Inflammatory macrophage (primary cell): ENCODE data around the gene PNKD.

Experiments used
- DNase-seq, 2 donors: peaks; one replicate each; pipeline ENCODE4 v3.0.0-alpha.2; 2020 to 2022

Gene PNKD

DNA sequence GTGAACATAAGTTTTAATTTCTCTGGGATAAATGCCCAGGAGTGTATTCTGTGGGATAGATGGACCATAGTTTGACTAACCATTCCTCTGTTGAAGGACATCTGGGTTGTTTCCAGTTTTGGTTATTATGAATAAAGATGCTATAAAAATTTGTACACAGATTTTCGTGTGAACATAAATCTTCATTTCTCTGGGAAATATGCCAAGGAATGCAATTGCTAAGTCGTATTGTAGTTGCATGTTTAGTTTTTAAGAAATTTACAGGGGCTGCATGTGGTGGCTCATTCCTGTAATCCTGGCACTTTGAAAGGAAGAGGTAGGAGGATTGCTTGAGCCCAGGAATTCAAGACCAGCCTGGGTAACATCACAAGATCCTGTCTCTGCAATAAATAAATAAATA, 104.9 kb downstream of the PNKD start:
- peak in 1 of 2 donors; percentile 38 for DNase-seq

DNA sequence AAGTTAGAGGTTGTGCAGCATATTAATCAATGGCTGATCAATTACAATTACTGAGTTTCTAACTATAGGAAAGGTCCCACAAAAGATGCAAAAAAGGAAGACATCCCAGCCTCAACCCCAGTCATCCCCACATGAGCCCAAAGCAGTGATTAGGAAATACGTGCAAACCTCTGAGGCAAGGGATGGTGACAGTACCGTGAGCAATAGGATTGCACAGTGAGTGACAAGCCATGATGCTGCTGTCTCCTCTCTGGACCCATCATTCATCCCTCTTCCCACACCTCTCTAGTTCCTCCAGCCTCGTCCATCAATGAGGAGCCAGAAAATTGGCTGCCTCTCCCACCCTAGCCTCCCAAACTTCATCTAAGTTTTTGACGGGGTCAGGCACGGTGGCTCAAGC, 107.7 kb downstream of the PNKD start:
- DNase-seq: peak; percentile 95

DNA sequence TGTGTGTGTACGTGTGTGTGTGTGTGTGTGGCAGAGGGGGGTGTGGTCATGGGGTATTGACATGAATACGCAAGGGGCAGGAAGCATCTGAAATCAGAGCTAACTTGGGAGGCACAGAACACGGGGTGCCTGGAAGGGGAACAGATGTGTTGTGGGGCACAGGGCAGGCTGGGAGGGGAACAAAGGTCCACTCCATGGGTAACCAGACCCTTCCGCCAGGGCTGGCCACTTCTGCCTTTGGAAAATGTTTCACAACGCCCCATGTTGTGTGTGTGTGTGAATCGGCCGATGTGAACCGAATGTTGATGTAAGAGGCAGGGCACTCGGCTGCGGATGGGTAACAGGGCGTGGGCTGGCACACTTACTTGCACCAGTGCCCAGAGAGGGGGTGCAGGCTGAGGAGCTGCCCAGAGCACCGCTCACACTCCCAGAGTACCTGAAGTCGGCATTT, 111.6 kb downstream of the PNKD start, which contains the start of gene SLC11A1:
Gene SLC11A1, plus strand, starts transcription at position 358 of the 451 bp plus-strand sequence. CDS start 96 bp downstream, outside the sequence.
- DNase-seq: peak; percentile 98 to 99

DNA sequence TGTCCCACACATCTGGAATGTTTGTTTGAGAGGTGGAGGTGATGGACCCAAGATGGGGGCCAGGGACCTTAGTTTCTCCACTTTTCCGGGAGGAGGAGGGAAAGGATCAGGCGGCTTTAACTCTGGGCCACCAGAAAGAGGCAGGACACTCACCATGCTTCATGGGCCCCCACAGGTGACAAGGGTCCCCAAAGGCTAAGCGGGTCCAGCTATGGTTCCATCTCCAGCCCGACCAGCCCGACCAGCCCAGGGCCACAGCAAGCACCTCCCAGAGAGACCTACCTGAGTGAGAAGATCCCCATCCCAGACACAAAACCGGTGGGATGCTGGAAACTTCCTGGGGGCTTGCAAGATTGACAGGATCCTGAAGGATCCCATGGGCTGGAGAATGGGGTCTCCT, 112.5 kb downstream of the PNKD start:
- DNase-seq: peak in 1 of 2 donors; percentile 1

DNA sequence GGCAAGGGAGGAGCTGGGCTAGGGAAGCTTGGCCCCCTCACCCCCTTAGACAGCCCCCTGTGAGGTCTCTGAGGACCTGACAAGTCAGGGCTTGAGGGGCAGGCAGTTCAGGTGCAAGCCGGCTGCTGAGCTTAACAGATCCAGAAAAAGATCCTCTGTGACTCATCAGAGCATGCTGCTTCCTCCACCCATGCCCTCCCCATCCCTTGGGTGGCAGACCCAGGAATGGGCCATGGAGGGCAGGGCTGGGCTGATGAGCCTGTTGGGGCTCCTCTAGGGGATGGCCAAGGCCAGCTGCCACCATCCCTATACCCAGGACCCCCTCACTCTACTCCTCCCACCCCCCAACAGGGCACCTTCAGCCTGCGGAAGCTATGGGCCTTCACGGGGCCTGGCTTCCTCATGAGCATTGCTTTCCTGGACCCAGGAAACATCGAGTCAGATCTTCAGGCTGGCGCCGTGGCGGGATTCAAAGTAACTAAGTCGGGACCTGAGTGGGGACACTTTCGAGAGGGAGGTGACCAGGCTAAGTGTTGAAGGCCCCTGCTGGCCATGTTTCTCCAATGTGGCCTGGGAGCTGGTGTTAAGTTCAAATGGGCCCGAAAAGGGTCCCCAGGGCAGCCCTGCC, 113.7 kb downstream of the PNKD start:
- peak; percentile 45 to 72 for DNase-seq

DNA sequence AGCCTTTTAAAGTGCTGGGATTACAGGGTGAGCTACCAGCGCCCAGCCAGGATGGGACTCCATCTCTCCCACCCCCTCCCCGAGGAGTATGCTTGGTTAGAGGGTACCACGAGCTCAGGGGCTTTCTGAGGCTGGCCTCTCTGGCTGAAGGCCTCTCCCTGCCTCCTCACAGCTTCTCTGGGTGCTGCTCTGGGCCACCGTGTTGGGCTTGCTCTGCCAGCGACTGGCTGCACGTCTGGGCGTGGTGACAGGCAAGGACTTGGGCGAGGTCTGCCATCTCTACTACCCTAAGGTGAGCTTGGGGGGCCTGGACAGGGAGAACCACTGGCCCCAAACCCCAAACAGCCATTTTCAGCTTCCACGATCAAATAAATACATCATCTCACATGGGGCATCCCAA, 114.7 kb downstream of the PNKD start:
- DNase-seq: peak in 1 of 2 donors; percentile 2

DNA sequence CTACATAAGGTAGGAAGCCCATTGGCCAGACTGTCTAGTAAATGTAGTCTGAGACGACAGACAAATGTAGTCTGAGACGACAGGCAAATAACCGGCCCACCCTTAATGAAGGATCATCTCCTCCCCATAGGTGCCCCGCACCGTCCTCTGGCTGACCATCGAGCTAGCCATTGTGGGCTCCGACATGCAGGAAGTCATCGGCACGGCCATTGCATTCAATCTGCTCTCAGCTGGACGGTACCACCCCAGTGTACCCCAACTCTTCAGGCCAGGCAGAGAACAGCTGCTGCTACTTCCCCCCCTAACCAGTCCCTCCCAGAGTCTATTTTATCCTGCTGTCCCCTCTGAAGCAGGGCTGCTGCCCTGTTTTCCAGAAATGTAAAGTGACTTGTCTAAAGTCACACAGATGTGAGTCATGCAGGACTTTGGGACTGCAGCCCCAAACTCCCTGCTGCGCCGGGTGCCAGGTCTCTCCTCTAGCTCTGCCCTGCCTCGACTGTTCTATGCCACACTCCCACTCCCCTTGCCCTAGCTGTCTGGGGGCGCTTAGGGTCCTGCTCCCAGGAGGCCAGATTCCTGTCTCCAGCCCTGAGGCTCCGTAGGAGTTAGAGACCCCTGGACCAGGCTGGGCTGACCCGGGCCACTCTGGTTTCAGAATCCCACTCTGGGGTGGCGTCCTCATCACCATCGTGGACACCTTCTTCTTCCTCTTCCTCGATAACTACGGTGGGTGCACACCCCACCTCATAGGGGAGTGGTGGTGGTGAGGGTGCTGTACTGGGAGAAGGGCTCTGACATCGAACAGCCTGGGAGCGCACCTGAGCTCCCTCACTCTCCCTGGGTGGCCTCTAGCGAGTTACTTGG, 116.4 kb downstream of the PNKD start:
- peak; percentile 7 to 40 for DNase-seq

DNA sequence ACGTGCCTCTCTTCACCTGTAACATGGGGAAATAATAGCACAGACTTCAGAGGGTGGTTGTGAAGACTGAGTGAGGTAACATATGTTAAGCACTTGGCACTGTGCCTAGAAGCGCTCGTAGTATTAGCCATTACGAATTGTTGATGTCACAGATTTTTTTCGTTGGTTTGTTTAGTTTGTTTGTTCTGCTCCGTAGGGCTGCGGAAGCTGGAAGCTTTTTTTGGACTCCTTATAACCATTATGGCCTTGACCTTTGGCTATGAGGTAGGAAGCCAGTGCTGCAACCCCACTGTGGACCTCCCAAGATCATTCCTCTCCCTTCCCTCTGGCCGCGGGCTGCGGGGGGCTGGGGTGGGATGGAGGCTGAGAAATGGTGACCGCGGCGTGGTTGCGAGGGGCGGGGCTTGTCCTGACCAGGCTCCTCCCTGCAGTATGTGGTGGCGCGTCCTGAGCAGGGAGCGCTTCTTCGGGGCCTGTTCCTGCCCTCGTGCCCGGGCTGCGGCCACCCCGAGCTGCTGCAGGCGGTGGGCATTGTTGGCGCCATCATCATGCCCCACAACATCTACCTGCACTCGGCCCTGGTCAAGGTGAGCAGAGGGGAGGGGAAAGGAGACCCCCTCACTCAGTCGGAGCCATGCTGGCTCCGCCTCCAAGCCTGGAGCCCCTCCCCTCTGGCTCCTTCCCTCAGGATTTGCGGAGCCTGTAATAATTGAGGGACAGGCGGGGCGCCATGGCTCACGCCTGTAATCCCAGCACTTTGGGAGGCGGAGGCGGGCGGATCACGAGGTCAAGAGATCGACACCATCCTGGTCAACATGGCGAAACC, 117.3 kb downstream of the PNKD start:
- DNase-seq: peak; percentile 66 to 70

DNA sequence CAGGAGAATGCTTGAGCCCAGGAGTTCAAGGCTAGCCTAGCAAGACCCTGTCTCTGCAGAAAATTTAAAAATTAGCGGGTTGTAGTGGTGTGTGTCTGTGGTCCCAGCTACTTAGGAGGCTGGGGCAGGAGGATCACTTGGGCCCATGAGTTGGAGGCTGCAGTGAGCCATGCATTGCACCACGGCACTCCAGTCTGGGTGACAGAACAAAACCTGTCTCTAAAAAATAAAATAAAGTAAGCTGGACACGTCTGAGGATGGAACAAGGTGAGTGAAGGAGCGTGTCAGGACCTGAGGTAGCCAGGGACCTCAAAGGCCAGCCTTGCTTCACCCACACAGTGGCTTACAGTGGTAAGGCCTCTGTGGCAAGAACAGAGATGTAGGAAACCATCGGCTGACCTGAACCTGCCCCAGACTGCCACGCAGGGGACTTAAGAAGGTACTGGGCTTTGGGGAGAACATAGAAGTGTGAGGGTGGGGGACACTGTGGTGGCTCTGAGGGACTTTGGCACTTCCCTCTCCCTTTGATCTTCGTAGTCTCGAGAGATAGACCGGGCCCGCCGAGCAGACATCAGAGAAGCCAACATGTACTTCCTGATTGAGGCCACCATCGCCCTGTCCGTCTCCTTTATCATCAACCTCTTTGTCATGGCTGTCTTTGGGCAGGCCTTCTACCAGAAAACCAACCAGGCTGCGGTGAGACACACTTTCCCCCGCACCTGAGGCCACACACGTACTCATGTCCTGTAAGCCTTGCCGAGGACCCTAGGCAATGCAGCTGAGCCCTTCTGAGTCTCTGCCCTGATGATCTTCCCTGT, 119.2 kb downstream of the PNKD start:
- DNase-seq: no peak

DNA sequence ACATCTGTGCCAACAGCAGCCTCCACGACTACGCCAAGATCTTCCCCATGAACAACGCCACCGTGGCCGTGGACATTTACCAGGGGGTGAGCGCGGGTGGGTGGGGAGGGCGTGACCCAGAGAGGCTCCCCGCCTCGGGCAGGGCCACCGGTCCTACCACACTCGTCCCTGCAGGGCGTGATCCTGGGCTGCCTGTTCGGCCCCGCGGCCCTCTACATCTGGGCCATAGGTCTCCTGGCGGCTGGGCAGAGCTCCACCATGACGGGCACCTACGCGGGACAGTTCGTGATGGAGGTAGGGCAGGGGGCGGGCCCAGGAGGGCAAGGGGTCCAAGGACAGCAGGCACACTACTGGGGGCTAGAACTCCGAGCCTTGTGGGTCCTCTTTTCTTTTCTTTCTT, 120.9 kb downstream of the PNKD start:
- DNase-seq: no peak

DNA sequence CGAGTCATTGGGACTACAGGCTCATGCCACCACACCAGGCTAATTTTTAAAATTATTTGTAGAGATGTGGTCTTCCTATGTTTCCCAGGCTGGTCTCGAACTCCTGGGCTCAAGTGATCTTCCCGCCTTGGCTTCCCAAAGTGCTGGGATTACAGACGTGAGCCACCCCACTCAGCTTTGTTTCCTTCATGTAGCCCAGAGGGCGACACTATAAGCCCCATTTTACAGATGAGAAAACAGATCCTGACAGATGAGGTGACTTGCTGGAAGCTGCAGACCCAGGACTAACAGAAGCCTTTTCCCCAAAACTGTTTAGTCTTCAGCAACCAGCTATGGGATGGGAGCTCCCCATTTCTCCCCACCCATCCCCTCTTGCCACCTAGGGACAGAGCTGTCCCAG, 122.1 kb downstream of the PNKD start:
- DNase-seq: no peak

DNA sequence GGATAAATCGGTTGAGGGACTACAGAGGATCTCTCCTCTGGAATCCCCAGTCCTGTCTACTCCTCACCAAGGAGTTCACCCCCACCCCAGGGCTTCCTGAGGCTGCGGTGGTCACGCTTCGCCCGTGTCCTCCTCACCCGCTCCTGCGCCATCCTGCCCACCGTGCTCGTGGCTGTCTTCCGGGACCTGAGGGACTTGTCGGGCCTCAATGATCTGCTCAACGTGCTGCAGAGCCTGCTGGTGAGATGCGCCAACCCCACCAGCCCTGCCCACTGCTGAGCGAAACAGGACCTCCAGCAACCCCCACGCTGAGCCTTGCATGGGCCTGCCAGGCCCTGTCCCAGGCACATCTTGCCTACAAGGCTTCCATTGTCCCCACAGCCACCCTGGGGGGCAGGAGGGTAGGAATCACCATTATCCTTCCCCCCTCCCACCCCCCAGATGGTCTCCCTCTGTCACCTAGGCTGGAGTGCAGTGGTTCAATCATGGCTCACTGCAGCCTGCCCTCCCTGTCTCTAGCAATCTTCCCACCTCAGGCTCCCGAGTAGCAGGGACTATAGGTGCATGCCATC, 122.7 kb downstream of the PNKD start:
- DNase-seq: peak in 1 of 2 donors; percentile 8

DNA sequence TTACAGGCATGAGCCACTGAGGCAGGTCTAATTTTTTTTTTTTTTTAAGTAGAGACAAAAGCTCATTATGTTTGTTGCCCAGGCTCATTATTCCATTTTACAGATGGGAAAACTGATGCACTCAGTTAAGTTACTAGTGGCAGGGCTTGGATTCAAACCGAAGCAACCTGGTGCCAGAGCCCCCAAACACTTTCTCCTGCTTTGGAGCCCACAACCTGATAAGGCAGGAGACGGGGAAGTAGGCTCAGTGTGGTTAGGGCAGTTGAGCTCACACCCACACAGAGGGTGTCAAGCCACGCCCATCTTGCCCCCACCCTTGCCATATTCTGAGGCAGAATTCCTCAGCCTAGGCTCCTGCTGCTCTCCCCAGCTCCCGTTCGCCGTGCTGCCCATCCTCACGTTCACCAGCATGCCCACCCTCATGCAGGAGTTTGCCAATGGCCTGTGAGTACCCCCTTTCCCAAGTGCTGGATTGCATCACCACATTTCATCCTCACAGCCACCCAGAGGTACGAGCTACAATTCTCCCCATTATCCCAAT, 123.5 kb downstream of the PNKD start:
- DNase-seq: peak; percentile 58 to 76

DNA sequence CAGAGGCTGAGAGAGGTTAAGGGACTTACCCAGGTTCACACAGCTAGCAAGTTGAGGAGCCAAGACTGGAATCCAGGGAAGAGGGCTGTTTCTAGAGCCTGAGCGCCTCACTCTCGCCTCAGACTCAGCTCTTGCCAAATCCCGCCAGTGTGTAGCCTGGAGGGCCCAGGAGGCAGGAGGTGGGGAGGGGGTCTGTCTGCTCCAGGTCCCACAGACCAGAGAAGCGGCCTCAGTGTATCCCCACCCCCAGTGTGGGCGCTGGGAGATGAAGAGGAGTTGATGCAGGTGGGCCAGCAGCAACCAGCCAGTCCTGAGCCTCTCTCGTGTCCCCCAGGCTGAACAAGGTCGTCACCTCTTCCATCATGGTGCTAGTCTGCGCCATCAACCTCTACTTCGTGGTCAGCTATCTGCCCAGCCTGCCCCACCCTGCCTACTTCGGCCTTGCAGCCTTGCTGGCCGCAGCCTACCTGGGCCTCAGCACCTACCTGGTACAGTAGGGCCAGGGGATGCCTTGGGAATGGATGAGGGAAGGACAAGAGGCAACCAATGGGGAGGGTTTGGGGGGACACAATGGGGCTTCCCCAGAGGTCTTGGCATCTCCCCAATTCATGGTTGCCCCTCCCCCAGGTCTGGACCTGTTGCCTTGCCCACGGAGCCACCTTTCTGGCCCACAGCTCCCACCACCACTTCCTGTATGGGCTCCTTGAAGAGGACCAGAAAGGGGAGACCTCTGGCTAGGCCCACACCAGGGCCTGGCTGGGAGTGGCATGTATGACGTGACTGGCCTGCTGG, 124.2 kb downstream of the PNKD start:
- DNase-seq: peak in 1 of 2 donors; percentile 9

DNA sequence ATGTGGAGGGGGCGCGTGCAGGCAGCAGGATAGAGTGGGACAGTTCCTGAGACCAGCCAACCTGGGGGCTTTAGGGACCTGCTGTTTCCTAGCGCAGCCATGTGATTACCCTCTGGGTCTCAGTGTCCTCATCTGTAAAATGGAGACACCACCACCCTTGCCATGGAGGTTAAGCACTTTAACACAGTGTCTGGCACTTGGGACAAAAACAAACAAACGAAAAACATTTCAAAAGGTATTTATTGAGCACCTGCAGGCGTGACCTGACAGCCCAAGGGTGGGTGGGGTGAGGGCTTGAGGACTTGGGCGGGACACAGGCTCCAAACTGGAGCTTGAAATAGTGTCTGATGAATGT, 124.7 kb downstream of the PNKD start:
- no peak for DNase-seq

DNA sequence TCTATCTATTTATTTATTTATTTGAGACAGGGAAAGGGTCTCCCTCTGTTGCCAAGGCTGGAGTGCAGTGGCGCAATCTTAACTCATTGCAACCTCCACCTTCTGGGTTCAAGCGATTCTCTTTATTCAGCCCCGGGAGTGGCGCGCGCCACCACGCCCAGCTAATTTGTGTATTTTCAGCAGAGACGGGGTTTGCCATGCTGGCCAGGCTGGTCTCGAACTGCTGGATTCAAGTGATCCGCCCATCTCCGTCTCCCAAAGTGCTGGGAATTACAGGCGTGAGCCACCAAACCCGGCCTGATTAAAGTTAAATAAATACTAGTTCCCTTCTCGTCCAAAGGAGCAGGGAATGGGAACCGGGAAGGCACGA, 125.1 kb downstream of the PNKD start:
- DNase-seq: no peak

DNA sequence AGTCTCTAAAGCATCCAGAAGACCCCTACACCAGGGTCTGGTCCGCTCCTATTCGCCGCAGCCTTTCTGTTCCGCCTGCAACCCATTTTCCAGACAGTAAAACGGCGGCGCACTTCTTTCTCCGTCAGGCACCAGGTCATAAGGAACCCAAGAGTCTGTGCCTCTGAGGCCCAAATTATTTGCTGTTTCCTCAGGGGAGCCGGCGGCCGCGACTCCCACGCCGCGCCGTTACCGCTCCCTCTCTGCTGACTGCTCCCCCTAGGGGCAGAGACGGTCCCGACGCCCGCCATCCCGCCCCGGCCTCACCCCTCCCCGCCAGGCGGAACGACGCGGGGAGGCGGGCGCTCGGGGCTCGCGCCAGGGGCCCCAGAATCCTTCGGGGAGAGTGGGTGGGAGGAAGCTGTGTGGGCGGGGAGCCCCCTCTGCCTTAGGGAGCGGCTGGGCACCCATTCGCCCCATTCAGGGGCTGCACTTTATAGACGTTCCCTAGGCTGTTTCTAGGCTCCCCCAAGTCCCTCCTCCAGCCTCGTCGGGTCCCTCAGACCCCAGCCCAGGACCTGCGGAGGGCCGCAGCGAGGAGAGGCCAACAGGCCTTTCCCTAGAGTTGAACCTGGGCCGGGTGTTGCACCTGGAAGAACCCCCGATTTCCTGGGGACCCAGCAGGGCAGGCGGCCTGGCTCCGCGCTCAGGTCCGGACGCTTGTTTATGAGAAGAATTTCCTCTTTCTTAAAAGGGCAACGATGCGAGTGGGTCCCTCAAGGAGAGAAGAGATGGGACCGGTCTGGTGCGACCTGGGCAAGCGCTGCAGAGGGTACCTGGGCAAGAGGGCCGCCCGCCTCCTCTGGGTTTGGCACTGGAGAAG, 125.7 kb downstream of the PNKD start:
- peak; percentile 97 to 98 for DNase-seq
